K562 (cell line): Measurements from ENCODE around the gene MATR3. TPM values are rescaled to one million over a fixed set of nuclear protein-coding genes. Genes with fewer than 3 reads are reported as not detected.

Experiments
- CBX3 ChIP-seq, 2 experiments: IDR thresholded peaks; 1 replicate in 1 of 2; 2 replicates in 1 of 2; pipeline ENCODE4 v1.6.1; 2012; ENCODE audit warnings: inconsistent platforms in 2 of 2, low read length in 2 of 2, borderline replicate concordance in 1 of 2, control low read depth in 1 of 2
- CC2D1A ChIP-seq: fragments of 450-650 bp; IDR thresholded peaks from 2 replicates; pipeline ENCODE4 v1.6.1; 2017; ENCODE audit warnings: mild to moderate bottlenecking
- ETV1 ChIP-seq: fragments of 450-650 bp; conservative IDR thresholded peaks from 2 replicates; pipeline ENCODE4 v1.6.1; 2016; ENCODE audit warnings: missing genetic modification characterization, control low read depth, low read depth, missing compliant biosample characterization
- FOXJ2 ChIP-seq: fragments of 200-800 bp; sonication (Bioruptor generic); IDR thresholded peaks from 2 replicates; pipeline ENCODE4 v1.6.1; 2016; ENCODE audit warnings: missing genetic modification characterization, missing compliant biosample characterization
- FUS ChIP-seq: fragments of 200-400 bp; formaldehyde crosslinking; optimal IDR thresholded peaks from 2 replicates; pipeline ENCODE3; 2017; ENCODE audit warnings: low read depth, low read length
- KLF16 ChIP-seq: IDR thresholded peaks from 2 replicates; pipeline ENCODE4 v1.6.1; 2016; ENCODE audit warnings: antibody characterized with exemption
- MAFF ChIP-seq: IDR thresholded peaks from 2 replicates; pipeline ENCODE4 v1.6.1; 2012; ENCODE audit warnings: low read length, improper control_type of control experiment
- NUFIP1 ChIP-seq: fragments of 450-650 bp; IDR thresholded peaks from 2 replicates; pipeline ENCODE4 v1.6.1; 2018; ENCODE audit not compliant: partially characterized antibody
- PML ChIP-seq: IDR thresholded peaks from 2 replicates; pipeline ENCODE4 v1.6.1; 2012; ENCODE audit warnings: low read length, inconsistent platforms
- POLR2AphosphoS2 ChIP-seq: IDR thresholded peaks from 2 replicates; pipeline ENCODE4 v1.6.1; 2012; ENCODE audit warnings: low read length, improper control_type of control experiment
- PREB ChIP-seq: sonication (generic); formaldehyde crosslinking; IDR thresholded peaks from 2 replicates; pipeline ENCODE4 v1.8.1; 2023; ENCODE audit warnings: mild to moderate bottlenecking, missing genetic modification reagents
- RBM14 ChIP-seq: fragments of 200-400 bp; formaldehyde crosslinking; IDR thresholded peaks from 2 replicates; pipeline ENCODE4 v1.6.1; 2018; ENCODE audit warnings: low read depth, mild to moderate bottlenecking, low read length, moderate library complexity, borderline replicate concordance; ENCODE audit not compliant: insufficient read depth
- SIN3A ChIP-seq, 2 experiments: fragments of 150-350 bp in 1 of 2; IDR thresholded peaks; 2 replicates each; pipeline ENCODE4 v1.6.1; 2011 to 2016; ENCODE audit warnings: borderline replicate concordance in 2 of 2, low read depth in 2 of 2, low read length in 2 of 2, mild to moderate bottlenecking in 2 of 2, moderate library complexity in 2 of 2; ENCODE audit not compliant: control insufficient read depth in 1 of 2
- SIX5 ChIP-seq, 2 experiments: IDR thresholded peaks; 2 replicates each; pipeline ENCODE4 v1.6.1; 2011; ENCODE audit warnings: low read length in 2 of 2, borderline replicate concordance in 1 of 2, low read depth in 1 of 2, mild to moderate bottlenecking in 1 of 2, moderate library complexity in 1 of 2; ENCODE audit not compliant: insufficient read depth in 1 of 2
- SMARCA5 ChIP-seq: fragments of 450-650 bp; IDR thresholded peaks from 2 replicates; pipeline ENCODE4 v1.6.1; 2016
- SREBF1 ChIP-seq: fragments of 150-350 bp; IDR thresholded peaks from 2 replicates; pipeline ENCODE4 v1.6.1; 2014; ENCODE audit warnings: antibody characterized with exemption, low read depth, low read length, borderline replicate concordance
- TCF15 ChIP-seq: fragments of 250-450 bp; sonication (Bioruptor Pico); IDR thresholded peaks from 2 replicates; pipeline ENCODE4 v1.8.0; 2022; ENCODE audit warnings: moderate library complexity, mild to moderate bottlenecking, inconsistent platforms
- TFAP4 ChIP-seq: sonication (generic); formaldehyde crosslinking; IDR thresholded peaks from 2 replicates; pipeline ENCODE4 v1.8.0; 2022; ENCODE audit warnings: missing genetic modification reagents, mild to moderate bottlenecking, moderate library complexity, borderline replicate concordance
- ZBTB12 ChIP-seq: fragments of 250-450 bp; sonication (Bioruptor Pico); IDR thresholded peaks from 2 replicates; pipeline ENCODE4 v1.4.0; 2020
- ZNF121 ChIP-seq: sonication (generic); formaldehyde crosslinking; conservative IDR thresholded peaks from 2 replicates; pipeline ENCODE4 v1.8.0; 2022; ENCODE audit warnings: missing genetic modification reagents
- polyA plus RNA-seq, 8 experiments: library from polyadenylated mRNA; depleted of rRNA in 4 of 8; stranded (reverse) in 5 of 8; unstranded in 3 of 8; fragments of >200 nt; fragmentation: Nextera tagmentation in 2 of 8; fragmentation: Illumina TruSeq in 1 of 8; extraction: Ambion mirVana in 2 of 8; extraction: Trizol in 1 of 8; gene quantifications; 2 replicates each; pipeline versions ENCODE4 v1.2.1 to v1.2.3, GENCODE V29; 2011 to 2014; ENCODE audit warnings: inconsistent platforms in 1 of 8, missing spikeins in 1 of 8
- total RNA-seq, 7 experiments: library from RNA; depleted of rRNA in 6 of 7; stranded (reverse); fragments of >200 nt in 6 of 7; fragmentation: Illumina TruSeq in 2 of 7; extraction: Trizol in 2 of 7; gene quantifications; 2 replicates each; pipeline versions ENCODE4 v1.2.1 to v1.2.3, GENCODE V29; 2011 to 2021; ENCODE audit warnings: low replicate concordance in 1 of 7

The MATR3 gene
- total and polyA plus RNA-seq, 9 of the 15 experiments (the other 6 are each of a cell fraction or from before 2014, with no cell fraction given), result 150 to 425 (median 263) TPM

- no peak for TF ChIP-seq FUS
- no peak for TF ChIP-seq PML
- no peak for TF ChIP-seq POLR2AphosphoS2
- no peak for TF ChIP-seq SIX5 (IDR thresholded peaks at IDR 0.05; ENCODE audit: borderline replicate concordance in 1 of 2, insufficient read depth in 1 of 2, low read depth in 1 of 2, low read length in 2 of 2)
- no peak for TF ChIP-seq KLF16
- no peak for TF ChIP-seq CC2D1A
- TF ChIP-seq ETV1 (tag), result peak; percentile 36; the same call in 1 of the 2 replicates
- TF ChIP-seq NUFIP1, result no peak
- TF ChIP-seq FOXJ2, result no peak
- 0 out of 2 replicates have a peak, but pooled peaks have one; percentile 16 for TF ChIP-seq TFAP4
- no peak for TF ChIP-seq SIN3A (IDR thresholded peaks at IDR 0.05; ENCODE audit: borderline replicate concordance in 2 of 2, control insufficient read depth in 1 of 2, low read depth in 2 of 2, low read length in 2 of 2)
- TF ChIP-seq RBM14, result no peak
- no peak for TF ChIP-seq SMARCA5
- TF ChIP-seq CBX3 (IDR thresholded peaks at IDR 0.05; ENCODE audit: borderline replicate concordance in 1 of 2, low read length in 2 of 2), result no peak
- peak; percentile 13; the same call in 1 of the 2 replicates for TF ChIP-seq ZNF121 (CRISPR knock-in tag)
- no peak for TF ChIP-seq SREBF1
- no peak for TF ChIP-seq PREB (CRISPR knock-in tag)
- no peak for TF ChIP-seq TCF15 (CRISPR knock-in tag)
- TF ChIP-seq MAFF, result no peak
- TF ChIP-seq ZBTB12 (CRISPR knock-in tag), result no peak
Measured at GRCh38 chr5:139251281-139251687, 42.3 kb upstream of the MATR3 start (continued).
